ENCODE results near the gene ZNF333.
"Not testable (repeated sequence)": the region's sequence is repeated elsewhere in the genome, so short reads cannot be mapped to it uniquely, and the experiment has no call there.

ZNF333 gene

GRCh38 chr19:14772467-14772866 lies 82.6 kb downstream of the ZNF333 start:
- H3K36me3 ChIP-seq (ENCODE audit: control insufficient read depth, insufficient read depth, low read length) = no peaks in the 10 kb centered on the region
- H3K4me3 ChIP-seq (ENCODE audit: low read length) = no peak overlapping the region
- H3K27me3 ChIP-seq (ENCODE audit: control insufficient read depth, insufficient read depth, low read length) = peaks cover 7% of the 10 kb centered on the region
- H3K4me1 ChIP-seq (ENCODE audit: control insufficient read depth, insufficient read depth, low read length) = no peaks in the 10 kb centered on the region
- H3K9ac ChIP-seq (ENCODE audit: low read length) = no peak overlapping the region
- H3K9me3 ChIP-seq (ENCODE audit: control insufficient read depth, low read length) = no peaks in the 10 kb centered on the region

DNA sequence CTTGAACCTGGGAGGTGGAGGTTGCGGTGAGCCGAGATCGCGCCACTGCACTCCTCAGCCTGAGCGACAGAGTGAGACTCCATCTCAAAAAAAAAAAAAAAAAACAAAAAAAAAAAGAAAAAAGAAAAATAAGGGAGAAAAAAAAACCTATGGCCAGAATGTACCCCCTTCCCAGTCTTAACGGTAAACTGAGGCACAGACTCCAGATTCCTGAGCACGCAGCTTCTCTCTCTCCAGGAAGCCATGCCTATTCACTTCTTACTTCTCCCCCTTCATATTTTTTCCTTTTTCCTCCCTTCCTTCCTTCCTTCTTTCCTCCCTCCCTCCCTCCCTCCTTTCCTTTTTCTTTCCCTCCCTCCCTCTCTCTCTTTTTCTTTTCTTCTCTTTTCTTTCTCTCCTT lies 83.1 kb downstream of the ZNF333 start:
- Histone ChIP-seq H3K36me3 (ENCODE audit: control insufficient read depth, insufficient read depth, low read length) (no peaks in the 10 kb centered on the region), H3K27me3 (ENCODE audit: control insufficient read depth, insufficient read depth, low read length) (peaks cover 7% of the 10 kb centered on the region), H3K4me3 (ENCODE audit: low read length) (no peak overlapping the region), H3K9me3 (ENCODE audit: control insufficient read depth, low read length) (no peaks in the 10 kb centered on the region), H3K4me1 (ENCODE audit: control insufficient read depth, insufficient read depth, low read length) (no peaks in the 10 kb centered on the region), H3K9ac (ENCODE audit: low read length) (no peak overlapping the region)

GRCh38 chr19:14773722-14774121 lies 83.9 kb downstream of the ZNF333 start:
- H3K4me1 ChIP-seq (ENCODE audit: control insufficient read depth, insufficient read depth, low read length); H3K9ac ChIP-seq (ENCODE audit: low read length); H3K9me3 ChIP-seq (ENCODE audit: control insufficient read depth, low read length); H3K4me3 ChIP-seq (ENCODE audit: low read length); H3K36me3 ChIP-seq (ENCODE audit: control insufficient read depth, insufficient read depth, low read length); H3K27me3 ChIP-seq (ENCODE audit: control insufficient read depth, insufficient read depth, low read length): not testable (repeated sequence)

GRCh38 chr19:14774373-14774772 lies 84.5 kb downstream of the ZNF333 start:
- H3K36me3 ChIP-seq (ENCODE audit: control insufficient read depth, insufficient read depth, low read length) = no peaks in the 10 kb centered on the region
- no peaks in the 10 kb centered on the region for H3K9me3 ChIP-seq (ENCODE audit: control insufficient read depth, low read length)
- no peak overlapping the region for H3K9ac ChIP-seq (ENCODE audit: low read length)
- H3K27me3 ChIP-seq (ENCODE audit: control insufficient read depth, insufficient read depth, low read length) = peaks cover 7% of the 10 kb centered on the region
- no peak overlapping the region for H3K4me3 ChIP-seq (ENCODE audit: low read length)
- H3K4me1 ChIP-seq (ENCODE audit: control insufficient read depth, insufficient read depth, low read length) = no peaks in the 10 kb centered on the region

DNA sequence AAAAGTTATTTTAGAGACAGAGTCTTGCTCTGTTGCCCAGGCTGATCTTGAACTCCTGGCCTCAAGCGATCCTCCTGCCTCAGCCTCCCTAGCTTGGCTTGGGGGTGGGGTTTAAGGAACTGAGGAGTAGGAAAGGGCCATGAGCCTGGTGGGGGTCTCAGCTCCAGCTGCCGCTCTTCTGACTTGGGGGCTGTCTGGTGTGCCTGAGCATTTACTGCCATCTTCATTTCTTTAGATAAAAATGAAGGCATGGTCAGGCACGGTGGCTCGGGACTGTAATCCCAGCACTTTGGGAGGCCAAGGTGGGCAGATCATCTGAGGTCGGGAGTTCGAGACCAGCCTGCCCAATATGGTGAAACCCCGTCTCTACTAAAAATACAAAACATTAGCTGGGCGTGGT lies 85.5 kb downstream of the ZNF333 start:
- H3K4me1 ChIP-seq (ENCODE audit: control insufficient read depth, insufficient read depth, low read length); H3K27me3 ChIP-seq (ENCODE audit: control insufficient read depth, insufficient read depth, low read length); H3K36me3 ChIP-seq (ENCODE audit: control insufficient read depth, insufficient read depth, low read length); H3K9ac ChIP-seq (ENCODE audit: low read length); H3K4me3 ChIP-seq (ENCODE audit: low read length); H3K9me3 ChIP-seq (ENCODE audit: control insufficient read depth, low read length): not testable (repeated sequence)

DNA sequence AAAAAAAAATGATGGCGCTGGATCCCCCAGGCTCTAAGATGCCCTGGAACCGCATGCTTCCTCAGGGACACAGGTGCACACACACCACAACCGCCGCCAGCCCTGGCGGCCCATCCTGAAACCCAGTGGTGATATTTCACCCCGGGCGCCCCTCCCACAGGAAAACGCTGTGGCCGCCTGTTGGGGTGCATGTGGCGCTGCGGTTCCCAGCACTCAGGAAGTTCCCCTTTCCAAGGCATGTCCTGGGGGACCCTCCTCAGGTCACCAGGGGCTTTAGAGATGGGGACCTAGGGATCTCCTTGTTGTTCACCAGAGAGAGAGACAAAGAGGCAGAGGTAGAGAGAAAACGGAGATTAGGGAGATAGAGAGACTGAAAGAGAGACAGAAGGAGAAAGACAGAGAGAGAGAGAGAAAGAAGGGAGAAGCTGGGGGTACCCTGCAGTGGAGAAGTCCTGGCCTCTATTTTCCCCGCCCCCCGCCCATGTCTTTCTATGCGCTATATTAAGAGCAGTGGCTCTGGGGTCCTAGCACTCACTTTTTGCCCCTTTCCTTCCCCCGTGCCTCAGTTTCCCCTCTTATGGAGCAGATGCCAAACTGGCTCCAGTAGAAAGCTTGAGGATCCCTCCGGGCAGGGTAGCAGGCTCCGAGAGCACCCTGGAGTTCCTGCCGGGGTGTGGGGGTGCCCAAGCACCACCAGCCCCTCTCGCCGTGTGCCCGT lies 86.2 kb downstream of the ZNF333 start:
- Histone ChIP-seq H3K4me1 (ENCODE audit: control insufficient read depth, insufficient read depth, low read length) (no peaks in the 10 kb centered on the region), H3K4me3 (ENCODE audit: low read length) (no peak overlapping the region), H3K9me3 (ENCODE audit: control insufficient read depth, low read length) (no peaks in the 10 kb centered on the region), H3K27me3 (ENCODE audit: control insufficient read depth, insufficient read depth, low read length) (peaks cover 7% of the 10 kb centered on the region), H3K36me3 (ENCODE audit: control insufficient read depth, insufficient read depth, low read length) (no peaks in the 10 kb centered on the region), H3K9ac (ENCODE audit: low read length) (peak overlapping the region; percentile 39)

DNA sequence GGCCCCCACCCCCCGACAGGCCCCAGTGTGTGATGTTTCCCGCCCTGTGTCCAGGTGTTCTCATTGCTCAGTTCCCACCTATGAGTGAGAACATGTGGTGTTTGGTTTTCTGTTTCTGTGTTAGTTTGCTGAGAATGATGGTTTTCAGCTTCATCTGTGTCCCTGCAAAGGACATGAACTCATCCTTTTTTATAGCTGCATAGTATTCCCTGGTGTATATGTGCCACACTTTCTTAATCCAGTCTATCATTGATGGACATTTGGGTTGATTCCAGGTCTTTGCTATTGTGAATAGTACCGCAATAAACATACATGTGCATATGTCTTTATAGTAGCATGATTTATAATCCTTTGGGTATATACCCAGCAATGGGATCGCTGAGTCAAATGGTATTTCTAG lies 87.8 kb downstream of the ZNF333 start:
- not testable (repeated sequence) for H3K27me3 ChIP-seq (ENCODE audit: control insufficient read depth, insufficient read depth, low read length); H3K4me3 ChIP-seq (ENCODE audit: low read length); H3K4me1 ChIP-seq (ENCODE audit: control insufficient read depth, insufficient read depth, low read length); H3K9me3 ChIP-seq (ENCODE audit: control insufficient read depth, low read length); H3K36me3 ChIP-seq (ENCODE audit: control insufficient read depth, insufficient read depth, low read length); H3K9ac ChIP-seq (ENCODE audit: low read length)

DNA sequence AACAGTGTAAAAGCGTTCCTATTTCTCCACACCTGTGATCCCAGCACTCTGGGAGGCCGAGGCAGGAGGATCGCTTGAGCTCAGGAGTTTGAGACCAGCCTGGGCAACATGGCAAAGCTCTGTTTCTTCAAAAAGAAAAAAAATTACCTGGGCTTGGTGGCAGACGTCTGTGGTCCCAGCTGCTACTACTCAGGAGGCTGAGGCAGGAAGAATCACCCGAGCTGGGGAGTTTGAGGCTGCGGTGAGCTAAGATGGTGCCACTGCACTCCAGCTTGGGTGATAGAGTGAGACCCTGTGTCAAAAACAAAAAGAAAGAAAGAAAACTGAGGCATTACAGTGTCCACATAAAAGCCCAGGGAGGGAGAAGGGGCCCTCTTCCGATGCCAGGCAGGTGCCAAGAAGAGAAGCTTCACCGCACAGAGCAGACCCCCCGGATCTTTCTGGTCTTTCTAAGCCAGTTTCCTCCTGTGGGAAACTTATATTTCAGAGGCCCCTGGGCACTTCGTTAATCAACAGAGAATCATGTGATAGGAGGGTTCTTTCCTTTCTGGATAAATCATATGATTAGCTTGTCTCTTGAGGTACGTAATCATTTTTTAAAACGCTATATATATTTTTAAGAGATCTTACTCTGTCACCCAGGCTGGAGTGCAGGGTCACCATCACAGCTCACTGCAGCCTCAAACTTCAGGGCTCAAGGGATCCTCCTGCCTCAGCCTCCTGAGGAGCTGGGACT lies 88.4 kb downstream of the ZNF333 start, which contains the start of gene ADGRE2:
Gene ADGRE2 (minus strand): TSS at position 451 of the 736 bp plus-strand sequence. CDS start 1,804 bp downstream, outside the sequence.
- not testable (repeated sequence) for H3K36me3 ChIP-seq (ENCODE audit: control insufficient read depth, insufficient read depth, low read length); H3K4me3 ChIP-seq (ENCODE audit: low read length); H3K9me3 ChIP-seq (ENCODE audit: control insufficient read depth, low read length); H3K27me3 ChIP-seq (ENCODE audit: control insufficient read depth, insufficient read depth, low read length); H3K9ac ChIP-seq (ENCODE audit: low read length); H3K4me1 ChIP-seq (ENCODE audit: control insufficient read depth, insufficient read depth, low read length)

GRCh38 chr19:14779151-14779550 lies 89.3 kb downstream of the ZNF333 start:
- no peaks in the 10 kb centered on the region for H3K36me3 ChIP-seq (ENCODE audit: control insufficient read depth, insufficient read depth, low read length)

DNA sequence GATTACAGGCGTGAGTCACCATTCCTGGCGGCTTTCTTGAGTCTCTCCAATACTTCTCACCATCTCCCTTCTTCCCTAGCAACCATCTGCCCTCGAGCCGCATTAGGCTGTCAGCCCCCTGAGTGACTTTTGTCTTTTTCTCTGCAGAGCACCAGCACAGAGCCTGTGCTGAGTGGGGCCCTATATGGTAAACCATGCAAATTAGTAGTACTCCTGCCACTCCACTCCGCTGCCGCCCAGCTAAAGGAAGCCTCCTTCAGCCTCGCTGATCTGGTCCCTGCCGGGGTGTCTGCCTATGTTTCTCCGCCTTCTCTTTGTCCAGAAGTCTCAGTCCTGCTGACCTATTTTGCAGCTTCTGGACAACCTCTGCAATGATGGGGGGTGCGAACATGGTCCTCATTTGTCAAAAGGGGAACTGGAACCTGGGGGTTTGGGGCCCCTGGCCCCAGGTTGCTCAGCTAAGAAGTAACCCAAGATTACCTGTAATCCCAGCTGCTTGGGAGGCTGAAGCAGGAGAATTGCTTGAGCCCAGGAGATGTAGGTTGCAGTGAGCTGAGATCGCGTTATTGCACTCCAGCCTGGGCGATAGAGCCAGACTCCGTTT lies 90.9 kb downstream of the ZNF333 start:
- not testable (repeated sequence) for H3K9ac ChIP-seq (ENCODE audit: low read length); H3K4me1 ChIP-seq (ENCODE audit: control insufficient read depth, insufficient read depth, low read length); H3K9me3 ChIP-seq (ENCODE audit: control insufficient read depth, low read length); H3K27me3 ChIP-seq (ENCODE audit: control insufficient read depth, insufficient read depth, low read length); H3K36me3 ChIP-seq (ENCODE audit: control insufficient read depth, insufficient read depth, low read length); H3K4me3 ChIP-seq (ENCODE audit: low read length)

More at GRCh38 chr19:14779151-14779550, 89.3 kb downstream of the ZNF333 start:
- H3K4me1 ChIP-seq (ENCODE audit: control insufficient read depth, insufficient read depth, low read length) = no peaks in the 10 kb centered on the region
- no peak overlapping the region for H3K4me3 ChIP-seq (ENCODE audit: low read length)
- no peaks in the 10 kb centered on the region for H3K9me3 ChIP-seq (ENCODE audit: control insufficient read depth, low read length)
- H3K9ac ChIP-seq (ENCODE audit: low read length) = no peak overlapping the region
- peaks cover 7% of the 10 kb centered on the region for H3K27me3 ChIP-seq (ENCODE audit: control insufficient read depth, insufficient read depth, low read length)

DNA sequence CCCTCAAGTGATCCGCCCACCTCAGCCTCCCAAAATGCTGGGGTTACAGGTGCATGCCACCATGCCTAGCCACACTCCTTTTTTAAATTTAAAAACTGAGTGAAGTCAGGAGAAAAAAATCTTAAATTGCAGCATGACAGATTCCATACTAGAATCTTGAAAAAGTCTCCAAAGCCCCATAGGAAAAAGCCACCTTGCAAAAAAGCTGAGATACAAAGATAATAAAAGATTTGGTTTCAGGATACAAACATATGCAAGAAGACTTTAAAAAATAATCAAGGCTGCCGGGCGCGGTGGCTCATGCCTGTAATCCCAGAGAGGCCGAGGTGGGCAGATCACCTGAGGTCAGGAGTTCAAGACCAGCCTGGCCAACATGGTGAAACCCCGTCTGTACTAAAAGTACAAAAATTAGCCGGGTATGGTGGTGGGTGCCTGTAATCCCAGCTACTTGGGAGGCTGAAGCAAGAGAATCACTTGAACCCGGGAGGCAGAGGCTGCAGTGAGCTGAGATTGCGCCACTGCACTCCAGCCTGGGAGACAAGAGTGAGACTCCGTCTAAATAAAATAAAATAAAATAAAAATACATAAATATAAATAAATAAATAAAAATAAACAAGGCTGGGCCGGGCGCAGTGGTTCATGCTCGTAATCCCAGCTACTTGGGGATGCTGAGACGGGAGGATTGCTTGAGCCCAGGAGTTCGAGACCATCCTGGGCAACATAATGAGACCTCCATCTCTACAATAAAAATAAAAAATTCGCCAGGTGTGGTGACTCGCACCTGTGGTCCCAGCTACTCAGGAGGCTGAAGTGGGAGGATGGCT lies 92.1 kb downstream of the ZNF333 start:
- not testable (repeated sequence) for H3K36me3 ChIP-seq (ENCODE audit: control insufficient read depth, insufficient read depth, low read length); H3K9me3 ChIP-seq (ENCODE audit: control insufficient read depth, low read length); H3K4me1 ChIP-seq (ENCODE audit: control insufficient read depth, insufficient read depth, low read length); H3K9ac ChIP-seq (ENCODE audit: low read length); H3K4me3 ChIP-seq (ENCODE audit: low read length); H3K27me3 ChIP-seq (ENCODE audit: control insufficient read depth, insufficient read depth, low read length)

Measured in mucosa of stomach (tissue), 1 donor.